Endothelial cell of umbilical vein (primary cell): Measurements from ENCODE around the gene OXLD1. TPM values are rescaled to one million over a fixed set of nuclear protein-coding genes. Genes with fewer than 3 reads are reported as not detected.

Experiments used
- BruUV-seq: library from RNA; stranded (reverse); fragments of 400-500 nt; replicated peaks from 2 replicates; lab custom pipeline; 2021; lab: Mats Ljungman, UMichigan
- CTCF ChIA-PET: fragments of 300-600, 350-600 bp; sonication (Branson Sonifier 250); formaldehyde crosslinking; loops from one replicate; lab custom pipeline; 2021; ENCODE audit warnings: antibody characterized with exemption, inconsistent platforms; lab: Charles Lee
- POLR2A ChIA-PET: fragments of 300-600, 350-600 bp; sonication (Branson Sonifier 250); formaldehyde crosslinking; loops from one replicate; lab custom pipeline; 2021; ENCODE audit warnings: antibody characterized with exemption, inconsistent platforms; lab: Charles Lee
- DNase-seq: peaks from one replicate; pipeline ENCODE4 v3.0.0-alpha.2; 2011; ENCODE audit warnings: low read depth, low spot score
- FAIRE-seq: peaks from 2 replicates; lab custom pipeline; 2011; peaks lifted over from hg19 to GRCh38; lab: Jason Lieb, UNC
- H2AFZ ChIP-seq: 2 replicates; pipeline ENCODE4 v1.6.0; 2012; ENCODE audit warnings: low read depth, low read length, control low read depth, inconsistent platforms
- H3K27ac ChIP-seq: 2 replicates; pipeline ENCODE4 v1.5.1; 2011; ENCODE audit warnings: low read depth, mild to moderate bottlenecking, control low read depth, low read length, moderate library complexity; ENCODE audit not compliant: insufficient read depth
- H3K27me3 ChIP-seq, 2 experiments: 2 replicates each; pipeline versions ENCODE4 v1.6.0 to v1.6.1; 2011; ENCODE audit warnings: low read length in 2 of 2, mixed read lengths in 1 of 2; ENCODE audit not compliant: control insufficient read depth in 2 of 2, insufficient read depth in 2 of 2
- H3K36me3 ChIP-seq, 2 experiments: 2 replicates in 1 of 2; 3 replicates in 1 of 2; pipeline ENCODE4 v1.5.1; 2011; ENCODE audit warnings: low read length in 2 of 2, mild to moderate bottlenecking in 1 of 2, moderate library complexity in 1 of 2; ENCODE audit not compliant: control insufficient read depth in 2 of 2, insufficient read depth in 2 of 2; ENCODE audit errors: extremely low read depth in 1 of 2
- H3K4me1 ChIP-seq: 3 replicates; pipeline ENCODE4 v1.5.1; 2011; ENCODE audit warnings: mild to moderate bottlenecking, low read length; ENCODE audit not compliant: control insufficient read depth, insufficient read depth; ENCODE audit errors: extremely low read depth
- H3K4me2 ChIP-seq: 2 replicates; pipeline ENCODE4 v1.6.1; 2011; ENCODE audit warnings: low read length, control low read depth, mixed read lengths; ENCODE audit not compliant: insufficient read depth
- H3K4me3 ChIP-seq, 3 experiments: fragments of 200-600 bp in 1 of 3; sonication (generic), shearing (Covaris generic) in 1 of 3; replicated peaks in 1 of 3; 2 replicates each; pipeline ENCODE4 v1.5.1; 2011 to 2016; ENCODE audit warnings: control low read depth in 3 of 3, low read length in 3 of 3, mild to moderate bottlenecking in 2 of 3, inconsistent platforms in 1 of 3, low read depth in 1 of 3, moderate library complexity in 1 of 3; ENCODE audit not compliant: insufficient read depth in 1 of 3
- H3K79me2 ChIP-seq: 2 replicates; pipeline ENCODE4 v1.6.0; 2012; ENCODE audit warnings: low read length, inconsistent platforms; ENCODE audit not compliant: control insufficient read depth, insufficient read depth
- H3K9ac ChIP-seq: replicated peaks from 2 replicates; pipeline ENCODE3; 2011; ENCODE audit warnings: low read length, control low read depth; ENCODE audit not compliant: insufficient read depth; ENCODE audit errors: extremely low read depth
- H3K9me1 ChIP-seq: replicated peaks from 3 replicates; pipeline ENCODE4 v1.6.0; 2011; ENCODE audit warnings: mild to moderate bottlenecking, low read length; ENCODE audit not compliant: control insufficient read depth, insufficient read depth; ENCODE audit errors: extremely low read depth
- H3K9me3 ChIP-seq: replicated peaks from 2 replicates; pipeline ENCODE4 v1.5.1; 2012; ENCODE audit warnings: low read length, inconsistent platforms; ENCODE audit not compliant: control insufficient read depth, insufficient read depth
- H4K20me1 ChIP-seq: replicated peaks from 2 replicates; pipeline ENCODE3; 2011; ENCODE audit warnings: mild to moderate bottlenecking, low read length; ENCODE audit not compliant: control insufficient read depth, insufficient read depth; ENCODE audit errors: extremely low read depth
- CTCF ChIP-seq, 2 donors: IDR thresholded peaks; 1 replicate in 1 of 2; 2 replicates in 1 of 2; pipeline ENCODE4 v1.5.1; 2011; ENCODE audit warnings: low read length in 2 of 2, mild to moderate bottlenecking in 2 of 2, moderate library complexity in 2 of 2, control low read depth in 1 of 2, inconsistent platforms in 1 of 2, low read depth in 1 of 2; ENCODE audit not compliant: insufficient read depth in 1 of 2; ENCODE audit errors: extremely low read depth in 1 of 2
- EZH2 ChIP-seq: IDR thresholded peaks from 2 replicates; pipeline ENCODE4 v1.6.1; 2012; ENCODE audit warnings: borderline replicate concordance, low read depth, mild to moderate bottlenecking, moderate library complexity, low read length, inconsistent platforms; ENCODE audit not compliant: severe bottlenecking
- MAX ChIP-seq: IDR thresholded peaks from 2 replicates; pipeline ENCODE4 v1.6.1; 2011; ENCODE audit not compliant: insufficient read depth, insufficient read length
- MYC ChIP-seq: IDR thresholded peaks from one replicate; pipeline ENCODE4 v1.6.1; 2011; ENCODE audit warnings: mild to moderate bottlenecking, low read depth, low read length
- POLR2AphosphoS5 ChIP-seq: IDR thresholded peaks from 2 replicates; pipeline ENCODE4 v1.6.1; 2012; ENCODE audit warnings: low read depth, mild to moderate bottlenecking, control low read depth, low read length, moderate library complexity; ENCODE audit not compliant: insufficient read depth
- dilution Hi-C: fragments of 300-500 bp; cut with MboI; formaldehyde crosslinking; loops from one replicate; pipeline ENCODE4 v1.15.0; 2019; ENCODE audit warnings: low sequenced_read_pairs; ENCODE audit not compliant: extremely low pct_ligation_motif_present
- intact Hi-C: fragments of 100-400 bp; cut with micrococcal nuclease; formaldehyde crosslinking; loops from one replicate; pipeline ENCODE4 v1.10.0; 2022
- polyA plus RNA-seq, 4 experiments: library from polyadenylated mRNA; depleted of rRNA in 3 of 4; stranded (reverse) in 3 of 4; unstranded in 1 of 4; fragments of >200 nt; gene quantifications; 2 replicates each; pipeline versions ENCODE4 v1.2.1 to v1.2.3, GENCODE V29; 2011 to 2012; ENCODE audit warnings: missing spikeins in 1 of 4
- total RNA-seq: library from RNA; stranded (reverse); gene quantifications from 2 replicates; pipeline ENCODE4 v1.2.3, GENCODE V29; 2021

OXLD1 gene
- total and polyA plus RNA-seq, 2 donors (not counting 3 experiments of a cell fraction or from before 2014, with no cell fraction given) = 20.1 to 35.2 TPM

GRCh38 chr17:81703747-81704654 lies 37.6 kb upstream of the OXLD1 start:
- CTCF ChIA-PET = interaction anchor here (1.0 to 2.8 kb wide), 3 partner anchors 9 to 125 kb away, joined by 3 to 19 read pairs (median 3); partner anchors contain the start of genes ARL16 and HGS
- no peak for FAIRE-seq
- H3K27me3 ChIP-seq = no peaks in the 10 kb centered on the region
- POLR2A ChIA-PET = interaction anchor here (1.0 kb wide), 1 partner anchor 21 kb away, joined by 4 read pairs; the partner anchor contains the start of gene ARL16
- peaks cover 3 to 28% of the 10 kb centered on the region in 2 experiments for H3K36me3 ChIP-seq
- H3K9ac ChIP-seq = peak overlapping the region; percentile 98
- TSS peak; percentile 29 for BruUV-seq
- intact Hi-C loops (loop anchor here (1.0 to 2.0 kb wide), 2 partner anchors 8 to 19 kb away; partner anchors contain the start of genes HGS and SLC25A10), dilution Hi-C loops (no loop called here)
- DNase-seq = no peak
- H2AFZ ChIP-seq = no peak overlapping the region
- H3K9me3 ChIP-seq = no peaks in the 10 kb centered on the region
- no peaks in the 10 kb centered on the region for H3K9me1 ChIP-seq
- H3K79me2 ChIP-seq = peaks cover 30% of the 10 kb centered on the region
- H3K4me2 ChIP-seq = peak overlapping the region; percentile 79
- H3K4me3 ChIP-seq = peak overlapping the region; percentile 70 to 86 (median 76)
- peaks cover 19% of the 10 kb centered on the region for H3K4me1 ChIP-seq
- no peaks in the 10 kb centered on the region for H4K20me1 ChIP-seq
- peak overlapping the region; percentile 87 for H3K27ac ChIP-seq
- TF ChIP-seq MYC = no peak
- no peak for TF ChIP-seq MAX
- no peak for TF ChIP-seq POLR2AphosphoS5
- no peak for TF ChIP-seq EZH2
- no peak for TF ChIP-seq CTCF (IDR thresholded peaks at IDR 0.05; ENCODE audit: extremely low read depth in 1 of 2, insufficient read depth in 1 of 2, low read depth in 1 of 2, low read length in 2 of 2)
